Skeletal muscle satellite cell (primary cell): ENCODE data around the gene PFN3. TPM values are rescaled to one million over a fixed set of nuclear protein-coding genes. Genes with fewer than 3 reads are reported as not detected.

Experiments used
- H3K27me3 ChIP-seq: 2 replicates; pipeline ENCODE4 v1.7.0; 2013; ENCODE audit warnings: low read length; ENCODE audit not compliant: control insufficient read depth, insufficient read depth
- H3K36me3 ChIP-seq: 2 replicates; pipeline ENCODE4 v1.7.0; 2013; ENCODE audit warnings: mild to moderate bottlenecking, control low read depth, low read length; ENCODE audit not compliant: insufficient read depth
- H3K4me1 ChIP-seq: 2 replicates; pipeline ENCODE4 v1.7.0; 2013; ENCODE audit warnings: low read length; ENCODE audit not compliant: control insufficient read depth, insufficient read depth
- H3K4me2 ChIP-seq: 2 replicates; pipeline ENCODE4 v1.7.0; 2013; ENCODE audit warnings: mild to moderate bottlenecking, low read length
- H3K4me3 ChIP-seq: 2 replicates; pipeline ENCODE4 v1.7.0; 2013; ENCODE audit warnings: low read length
- H3K9ac ChIP-seq: 2 replicates; pipeline ENCODE4 v1.7.0; 2013; ENCODE audit warnings: mild to moderate bottlenecking, low read depth, low read length, moderate library complexity
- H3K9me3 ChIP-seq: replicated peaks from 2 replicates; pipeline ENCODE4 v1.7.0; 2013; ENCODE audit warnings: mild to moderate bottlenecking, control low read depth, low read length
- total RNA-seq: library from RNA; depleted of rRNA; stranded (reverse); fragments of >200 nt; gene quantifications from 2 replicates; pipeline ENCODE4 v1.2.3, GENCODE V29; 2012; rRNA removed

PFN3 gene
- not detected in 2 replicates for total RNA-seq

DNA sequence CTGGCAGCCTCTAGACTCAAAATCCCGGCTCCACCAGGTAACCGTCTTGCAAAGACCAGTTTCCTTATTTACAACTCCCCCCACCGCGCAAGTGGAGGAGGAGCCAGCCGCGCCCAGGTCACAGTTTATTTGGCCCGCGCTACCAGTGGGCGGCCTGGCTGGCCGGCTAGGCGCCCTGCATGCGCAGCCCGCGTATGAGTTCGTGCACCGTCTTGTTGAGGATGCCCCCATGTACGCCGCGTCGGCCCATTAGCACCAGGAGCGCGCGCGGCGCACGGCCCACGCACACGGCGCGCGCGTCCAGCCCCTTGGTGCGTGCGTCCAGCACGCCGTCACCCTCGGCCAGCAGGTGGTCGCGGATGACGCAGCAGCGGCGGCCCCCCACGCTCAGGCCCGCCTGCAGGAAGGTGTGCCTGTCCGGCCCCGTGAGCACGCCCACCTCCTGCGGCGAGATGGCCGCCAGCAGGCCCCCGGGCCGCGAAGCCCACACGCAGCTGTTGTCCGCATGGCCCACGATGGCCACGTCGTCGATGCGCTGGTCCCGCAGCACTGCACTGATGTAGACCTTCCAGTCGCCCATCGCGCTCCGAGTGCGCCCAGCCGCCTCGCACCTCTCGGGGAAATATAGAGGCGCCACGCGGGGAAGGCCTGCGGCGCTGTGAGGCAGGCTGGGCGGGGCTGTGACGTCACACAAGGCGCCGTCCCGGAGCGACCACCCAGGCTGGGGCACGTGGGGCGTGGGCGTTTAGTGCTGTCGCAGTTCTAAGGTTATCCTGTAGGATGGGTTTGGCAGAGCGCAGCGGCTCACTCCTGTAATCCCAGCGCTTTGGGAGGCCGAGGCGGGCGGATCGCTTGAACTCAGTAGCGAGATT, at the start of gene PFN3:
PFN3 (minus strand) TSS at position 665 of the 872 bp plus-strand sequence; CDS start at position 580, 85 bp downstream.
- Histone ChIP-seq H3K4me3 (no peak within 1 kb of the TSS), H3K27me3 (peaks cover 77% of the 10 kb centered on the region), H3K4me2 (peak within 1 kb of the TSS; percentile 15), H3K9ac (no peak within 1 kb of the TSS), H3K4me1 (peaks cover 38% of the 10 kb centered on the region), H3K9me3 (no peaks in the 10 kb centered on the region), H3K36me3 (no peaks in the 10 kb centered on the region)

DNA sequence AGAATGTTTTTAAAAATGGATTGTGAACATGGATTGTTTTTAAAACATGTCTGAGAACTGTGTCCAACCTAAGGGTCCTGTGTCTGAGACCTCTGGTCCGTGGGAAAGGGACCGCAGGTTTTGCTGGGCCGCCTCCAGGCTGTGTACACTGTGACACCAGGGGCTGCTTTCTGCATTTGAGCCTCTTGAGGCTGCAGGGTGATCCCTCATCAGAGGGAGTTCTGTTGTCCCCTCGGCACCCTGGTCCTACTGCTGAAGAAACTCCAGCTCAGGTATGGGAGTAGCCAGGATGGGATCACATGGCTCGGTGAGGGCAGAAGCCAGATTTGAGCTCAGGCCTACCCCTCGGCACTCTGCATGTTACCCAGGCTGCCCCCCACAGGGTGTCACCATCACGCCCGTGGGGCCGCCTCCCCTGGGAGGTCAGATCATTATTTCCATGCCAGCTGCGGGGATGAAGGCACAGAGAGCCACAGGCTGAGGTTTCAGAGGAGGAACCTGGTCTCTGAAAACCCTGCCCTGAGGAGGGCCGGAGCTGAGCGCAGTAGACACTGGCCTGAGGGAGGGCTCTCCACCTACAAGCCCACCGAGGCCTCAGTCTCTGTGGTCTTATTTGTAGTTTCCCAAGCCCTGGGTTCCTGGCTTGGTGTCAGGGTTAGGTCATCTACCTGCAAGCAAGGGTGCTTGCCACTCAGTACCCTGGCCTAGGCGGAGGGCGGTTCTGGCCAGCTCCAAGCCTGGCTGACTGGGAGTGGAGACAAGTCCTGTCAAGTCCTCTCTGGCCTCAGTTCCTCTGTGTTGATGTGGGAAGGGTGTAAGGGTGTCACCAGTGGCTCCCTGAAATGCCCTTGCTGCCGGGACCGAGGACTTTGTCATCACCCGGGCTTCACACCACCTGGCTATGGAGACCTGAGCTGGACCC, 48.9 kb upstream of the PFN3 start:
- peaks cover 28% of the 10 kb centered on the region for H3K4me1 ChIP-seq
- H3K36me3 ChIP-seq: peaks cover 6% of the 10 kb centered on the region
- no peak overlapping the region for H3K4me3 ChIP-seq
- H3K27me3 ChIP-seq: no peaks in the 10 kb centered on the region
- no peaks in the 10 kb centered on the region for H3K9me3 ChIP-seq
- H3K4me2 ChIP-seq: no peak overlapping the region
- H3K9ac ChIP-seq: no peak overlapping the region

GRCh38 chr5:177448244-177448950, 47.9 kb upstream of the PFN3 start:
- H3K4me1 ChIP-seq: peaks cover 21% of the 10 kb centered on the region
- peak overlapping the region; percentile 71 for H3K9ac ChIP-seq
- no peaks in the 10 kb centered on the region for H3K27me3 ChIP-seq
- H3K4me3 ChIP-seq: peak overlapping the region; percentile 82
- no peaks in the 10 kb centered on the region for H3K9me3 ChIP-seq
- peaks cover 6% of the 10 kb centered on the region for H3K36me3 ChIP-seq
- peak overlapping the region; percentile 90 for H3K4me2 ChIP-seq

- peaks cover 21% of the 10 kb centered on the region for H3K4me1 ChIP-seq
- peak overlapping the region; percentile 82 for H3K4me3 ChIP-seq
Observed at GRCh38 chr5:177447611-177448243, 47.3 kb upstream of the PFN3 start.

DNA sequence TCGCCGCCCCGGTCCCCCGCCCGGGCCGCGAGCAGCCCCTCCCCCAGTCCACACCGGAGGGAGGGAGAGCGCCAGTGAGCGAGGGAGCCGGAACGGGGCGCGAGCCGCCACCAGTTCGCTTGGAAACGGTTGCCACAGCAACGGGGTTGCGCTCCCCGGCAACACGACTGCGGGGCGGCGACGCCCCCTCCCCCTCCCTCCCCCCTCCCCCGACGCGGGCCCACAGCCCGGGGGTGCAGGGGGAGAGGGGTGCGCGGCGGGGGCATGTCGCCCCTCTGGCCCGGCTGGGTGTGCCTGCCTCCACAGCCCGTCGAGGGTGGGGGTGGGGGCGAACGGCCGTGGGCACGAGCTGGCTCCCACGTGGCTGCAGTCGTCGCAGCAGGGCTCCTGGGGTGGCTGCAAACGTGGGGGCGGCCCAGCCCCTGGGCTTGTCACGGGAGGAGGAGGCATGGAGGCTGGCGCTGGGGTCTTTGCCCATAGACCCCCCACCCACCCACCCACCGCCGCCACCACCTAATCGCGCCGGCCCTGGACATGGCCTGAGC, 46.7 kb upstream of the PFN3 start:
- H3K4me3 ChIP-seq: peak overlapping the region; percentile 82
- peaks cover 21% of the 10 kb centered on the region for H3K4me1 ChIP-seq
- H3K36me3 ChIP-seq: peaks cover 10% of the 10 kb centered on the region
- peak overlapping the region; percentile 81 for H3K9ac ChIP-seq
- H3K4me2 ChIP-seq: peak overlapping the region; percentile 90
- no peaks in the 10 kb centered on the region for H3K27me3 ChIP-seq
- H3K9me3 ChIP-seq: no peaks in the 10 kb centered on the region

More at GRCh38 chr5:177447611-177448243, 47.3 kb upstream of the PFN3 start:
- Histone ChIP-seq H3K36me3 (peaks cover 6% of the 10 kb centered on the region), H3K27me3 (no peaks in the 10 kb centered on the region), H3K4me2 (peak overlapping the region; percentile 90), H3K9me3 (no peaks in the 10 kb centered on the region), H3K9ac (peak overlapping the region; percentile 71)

- Histone ChIP-seq H3K4me1 (peaks cover 21% of the 10 kb centered on the region), H3K9me3 (no peaks in the 10 kb centered on the region), H3K4me2 (peak within 1 kb of the TSS; percentile 90), H3K27me3 (no peaks in the 10 kb centered on the region), H3K9ac (peak within 1 kb of the TSS; percentile 81), H3K36me3 (peaks cover 12% of the 10 kb centered on the region), H3K4me3 (peak within 1 kb of the TSS; percentile 82)
Observed at GRCh38 chr5:177446200-177447065, 46.0 kb upstream of the PFN3 start, which contains the start of gene PRR7. Gene PRR7 (plus strand): TSS chr5:177446814. CDS start chr5:177455068, 8,254 bp downstream.

DNA sequence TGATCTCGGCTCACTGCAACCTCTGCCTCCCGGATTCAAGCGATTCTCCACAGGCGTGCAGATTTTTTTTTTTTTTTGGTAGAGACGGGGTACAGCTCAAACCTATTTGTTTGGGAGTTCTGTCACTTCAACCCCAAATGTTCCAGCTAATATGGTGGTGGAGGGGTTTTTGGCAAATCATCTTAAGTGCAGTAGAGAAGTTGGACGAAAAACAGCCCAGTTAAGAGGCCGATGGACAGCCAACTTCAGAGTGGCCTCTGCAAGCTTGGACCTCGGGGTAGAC, 45.4 kb upstream of the PFN3 start:
- H3K4me3 ChIP-seq: peak overlapping the region; percentile 82
- H3K4me2 ChIP-seq: peak overlapping the region; percentile 90
- H3K36me3 ChIP-seq: peaks cover 9% of the 10 kb centered on the region
- H3K27me3 ChIP-seq: no peaks in the 10 kb centered on the region
- H3K9ac ChIP-seq: peak overlapping the region; percentile 81
- no peaks in the 10 kb centered on the region for H3K9me3 ChIP-seq
- peaks cover 21% of the 10 kb centered on the region for H3K4me1 ChIP-seq

DNA sequence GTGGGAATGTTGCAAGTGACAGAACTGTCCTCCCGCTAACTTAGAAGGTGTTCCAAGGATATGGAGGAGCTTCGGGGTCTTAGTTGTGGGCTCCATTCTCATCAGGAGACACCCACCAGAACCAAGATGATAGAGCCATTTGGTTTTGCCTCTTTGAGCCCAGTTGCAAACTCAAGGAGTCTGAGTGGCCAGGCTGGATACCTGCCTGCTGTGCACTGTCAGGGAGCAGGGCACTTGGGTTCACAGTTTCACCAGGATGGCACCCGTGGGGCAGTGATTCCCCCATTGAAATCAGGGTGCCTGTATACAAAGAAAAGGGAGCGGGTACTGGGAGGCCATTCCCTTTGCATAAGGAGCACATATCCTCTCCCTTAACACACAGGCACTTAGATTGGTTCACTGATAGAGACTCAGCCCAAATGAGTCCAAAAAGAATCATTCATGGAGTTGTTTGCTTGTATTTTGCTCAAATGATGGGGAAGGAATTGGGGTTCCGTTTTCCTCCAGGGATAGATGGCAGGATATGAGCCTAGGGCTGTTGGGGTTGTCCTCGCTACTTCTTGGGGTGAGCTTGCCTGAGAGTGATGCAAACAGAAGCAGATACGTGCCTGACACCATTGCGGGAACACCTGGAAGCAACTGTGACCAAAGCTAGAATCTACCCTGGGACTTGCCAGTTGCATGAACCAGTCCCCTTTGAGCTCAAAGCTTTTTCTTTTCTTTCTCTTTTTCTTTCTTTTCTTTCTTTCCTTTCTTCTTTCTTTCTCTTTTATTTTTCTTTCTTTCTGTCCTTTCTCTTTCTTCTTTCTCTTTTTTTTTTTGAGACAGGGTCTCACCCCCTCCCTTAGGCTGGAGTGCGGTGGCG, 44.8 kb upstream of the PFN3 start:
- peak overlapping the region; percentile 90 for H3K4me2 ChIP-seq
- no peaks in the 10 kb centered on the region for H3K27me3 ChIP-seq
- peaks cover 6% of the 10 kb centered on the region for H3K36me3 ChIP-seq
- H3K4me3 ChIP-seq: no peak overlapping the region
- no peaks in the 10 kb centered on the region for H3K9me3 ChIP-seq
- no peak overlapping the region for H3K9ac ChIP-seq
- H3K4me1 ChIP-seq: peaks cover 21% of the 10 kb centered on the region

DNA sequence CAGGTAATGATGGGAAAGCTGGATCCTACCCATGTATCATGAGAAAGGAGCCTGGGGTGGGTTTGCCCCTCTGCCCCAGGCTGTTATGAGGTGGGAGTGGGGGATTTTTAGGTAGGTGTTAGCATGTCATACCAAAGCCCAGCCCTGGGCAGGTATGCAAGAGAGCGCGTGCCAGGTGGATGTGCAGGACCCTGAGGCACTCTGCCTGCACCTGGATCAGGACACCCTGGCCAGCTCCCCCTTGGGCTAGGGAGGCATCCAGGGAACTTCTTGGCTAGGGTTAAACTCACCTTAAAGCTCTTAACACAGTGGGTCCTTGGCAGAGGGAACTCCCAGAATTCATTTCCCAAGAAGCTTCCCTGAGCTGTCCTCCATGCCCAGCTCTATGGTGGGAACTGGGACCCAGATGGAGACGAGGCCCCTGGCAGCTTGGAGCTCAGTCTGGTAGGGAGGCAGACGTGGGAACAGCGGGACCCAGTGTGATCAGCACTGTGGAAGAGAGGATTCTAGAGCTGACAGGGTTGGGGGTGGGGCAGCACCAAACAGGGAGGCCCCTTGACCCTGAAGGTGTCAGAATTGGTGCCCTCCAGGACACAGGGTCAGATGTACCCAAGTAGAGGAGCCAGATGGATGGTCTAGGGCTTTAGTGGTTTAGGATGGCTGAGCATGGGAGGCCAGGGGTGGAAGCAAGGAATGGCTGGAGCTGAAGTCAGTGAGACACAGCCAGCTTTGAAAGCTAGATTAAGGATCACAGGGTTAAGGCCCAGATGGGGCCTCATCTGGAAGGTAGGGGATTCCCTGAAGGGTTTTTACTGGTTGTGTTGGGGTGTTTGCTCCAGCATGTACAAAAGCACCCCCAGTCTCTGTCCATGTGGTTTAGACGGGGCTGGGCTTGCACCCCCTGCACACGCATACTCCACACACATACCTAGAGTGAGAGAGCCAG, 43.9 kb upstream of the PFN3 start:
- Histone ChIP-seq H3K4me2 (no peak overlapping the region), H3K27me3 (no peaks in the 10 kb centered on the region), H3K4me3 (no peak overlapping the region), H3K9ac (no peak overlapping the region), H3K4me1 (peaks cover 21% of the 10 kb centered on the region), H3K9me3 (no peaks in the 10 kb centered on the region), H3K36me3 (peaks cover 6% of the 10 kb centered on the region)
